NT2/D1 (cell line): ENCODE measurements around the gene HNRNPUL2.

Source experiments
- YY1 ChIP-seq: IDR thresholded peaks from 2 replicates; pipeline ENCODE4 v1.6.1; 2011; ENCODE audit not compliant: insufficient read length, insufficient read depth
- ZNF274 ChIP-seq: IDR thresholded peaks from 2 replicates; pipeline ENCODE4 v1.6.1; 2011; ENCODE audit warnings: mild to moderate bottlenecking, low read depth, low read length

- no peak for TF ChIP-seq ZNF274
- TF ChIP-seq YY1 = no peak
Observed at GRCh38 chr11:62753736-62754603, 26.7 kb upstream of the HNRNPUL2 start, which contains the start of gene ZBTB3.
